HepG2 (cell line): ENCODE results near the gene ZNF324B. TPM values are rescaled to one million over a fixed set of nuclear protein-coding genes. Genes with fewer than 3 reads are reported as not detected.

Experiments used
- BORCS8-MEF2B ChIP-seq: sonication (generic); formaldehyde crosslinking; IDR thresholded peaks from 2 replicates; pipeline ENCODE4 v1.8.0; 2022; ENCODE audit warnings: mild to moderate bottlenecking, missing genetic modification reagents
- CHD4 ChIP-seq: fragments of 200-600 bp; sonication (generic); IDR thresholded peaks from 2 replicates; pipeline ENCODE4 v1.7.0; 2017; ENCODE audit warnings: mild to moderate bottlenecking, low read length, borderline replicate concordance
- GATA4 ChIP-seq: sonication (generic); IDR thresholded peaks from 2 replicates; pipeline ENCODE4 v1.6.1; 2016; ENCODE audit warnings: antibody characterized with exemption, low read depth, borderline replicate concordance
- HMGA1 ChIP-seq: sonication (generic); formaldehyde crosslinking; conservative IDR thresholded peaks from 2 replicates; pipeline ENCODE4 v1.4.0; 2020; ENCODE audit warnings: missing genetic modification reagents
- JARID2 ChIP-seq: sonication (generic); formaldehyde crosslinking; IDR thresholded peaks from 2 replicates; pipeline ENCODE4 v1.8.1; 2023; ENCODE audit warnings: missing genetic modification reagents, inconsistent platforms; ENCODE audit not compliant: insufficient replicate concordance
- KAT7 ChIP-seq: IDR thresholded peaks from 2 replicates; pipeline ENCODE4 v1.6.1; 2018; ENCODE audit warnings: borderline replicate concordance, missing compliant biosample characterization
- MATR3 ChIP-seq: sonication (generic); formaldehyde crosslinking; IDR thresholded peaks from 2 replicates; pipeline ENCODE4 v1.4.0; 2020; ENCODE audit warnings: missing genetic modification reagents
- MTF2 ChIP-seq: sonication (generic); formaldehyde crosslinking; IDR thresholded peaks from 2 replicates; pipeline ENCODE4 v1.5.0; 2020; ENCODE audit warnings: missing genetic modification reagents, borderline replicate concordance
- NFE2L2 ChIP-seq: fragments of 150-350 bp; IDR thresholded peaks from 2 replicates; pipeline ENCODE4 v1.6.1; 2014; ENCODE audit warnings: low read length
- PHF21A ChIP-seq: sonication (generic); formaldehyde crosslinking; IDR thresholded peaks from 2 replicates; pipeline ENCODE4 v1.5.0; 2020; ENCODE audit warnings: mild to moderate bottlenecking, missing genetic modification reagents
- RARG ChIP-seq: sonication (generic); formaldehyde crosslinking; IDR thresholded peaks from 2 replicates; pipeline ENCODE4 v1.4.0; 2020; ENCODE audit warnings: low read depth, mild to moderate bottlenecking, missing genetic modification reagents
- TCF7 ChIP-seq: sonication (generic); IDR thresholded peaks from 2 replicates; pipeline ENCODE4 v1.6.1; 2016; ENCODE audit warnings: antibody characterized with exemption, low read depth
- ZBTB3 ChIP-seq: sonication (generic); formaldehyde crosslinking; IDR thresholded peaks from 2 replicates; pipeline ENCODE4 v1.4.0; 2020; ENCODE audit warnings: low read depth, mild to moderate bottlenecking, moderate library complexity, missing genetic modification reagents, borderline replicate concordance
- ZNF274 ChIP-seq: sonication (generic); formaldehyde crosslinking; IDR thresholded peaks from 2 replicates; pipeline ENCODE4 v1.5.1; 2020; ENCODE audit warnings: mild to moderate bottlenecking, missing genetic modification reagents
- ZNF460 ChIP-seq: sonication (generic); formaldehyde crosslinking; IDR thresholded peaks from 2 replicates; pipeline ENCODE4 v1.5.1; 2020; ENCODE audit warnings: missing genetic modification reagents, mild to moderate bottlenecking, borderline replicate concordance
- ZNF713 ChIP-seq: sonication (generic); formaldehyde crosslinking; IDR thresholded peaks from 2 replicates; pipeline ENCODE4 v1.4.0; 2020; ENCODE audit warnings: mild to moderate bottlenecking, missing genetic modification reagents
- ZNF747 ChIP-seq: sonication (generic); formaldehyde crosslinking; IDR thresholded peaks from 2 replicates; pipeline ENCODE4 v1.8.1; 2023; ENCODE audit warnings: missing genetic modification reagents, mild to moderate bottlenecking, borderline replicate concordance
- ZNF790 ChIP-seq: sonication (generic); formaldehyde crosslinking; IDR thresholded peaks from 2 replicates; pipeline ENCODE4 v1.8.0; 2022; ENCODE audit warnings: missing genetic modification reagents, mild to moderate bottlenecking, borderline replicate concordance
- polyA plus RNA-seq, 8 experiments: library from polyadenylated mRNA; depleted of rRNA in 3 of 8; stranded (reverse) in 7 of 8; unstranded in 1 of 8; fragments of >200 nt; fragmentation: Illumina TruSeq in 4 of 8; extraction: Trizol in 4 of 8; gene quantifications; 2 replicates each; pipeline versions ENCODE4 v1.2.1 to v1.2.3, GENCODE V29; 2011 to 2016; ENCODE audit warnings: low read depth in 4 of 8, missing spikeins in 1 of 8, mixed read lengths in 1 of 8; ENCODE audit not compliant: insufficient read depth in 1 of 8
- total RNA-seq, 5 experiments: library from RNA; depleted of rRNA; stranded (reverse); fragments of >200 nt; fragmentation: Illumina TruSeq; extraction: Trizol; gene quantifications; 2 replicates each; pipeline ENCODE4 v1.2.3, GENCODE V29; 2016; ENCODE audit warnings: low read depth in 1 of 5
- TF ChIP-seq, protein P1 (sequence below): sonication (generic); IDR thresholded peaks from 2 replicates; pipeline ENCODE4 v1.6.1; 2016; ENCODE audit warnings: low read depth, borderline replicate concordance
- TF ChIP-seq, protein P2 (sequence below): sonication (generic); formaldehyde crosslinking; IDR thresholded peaks from 2 replicates; pipeline ENCODE4 v1.5.0; 2020; ENCODE audit warnings: mild to moderate bottlenecking, missing genetic modification reagents, borderline replicate concordance
- TF ChIP-seq, protein P3 (sequence below): sonication (generic); formaldehyde crosslinking; IDR thresholded peaks from 2 replicates; pipeline ENCODE4 v1.5.1; 2020; ENCODE audit warnings: missing genetic modification reagents, mild to moderate bottlenecking, borderline replicate concordance

ZNF324B gene
- total and polyA plus RNA-seq, 2 of the 13 experiments (the other 11 are each of a cell fraction or from before 2014, with no cell fraction given): 0.53 to 3.0 TPM

DNA sequence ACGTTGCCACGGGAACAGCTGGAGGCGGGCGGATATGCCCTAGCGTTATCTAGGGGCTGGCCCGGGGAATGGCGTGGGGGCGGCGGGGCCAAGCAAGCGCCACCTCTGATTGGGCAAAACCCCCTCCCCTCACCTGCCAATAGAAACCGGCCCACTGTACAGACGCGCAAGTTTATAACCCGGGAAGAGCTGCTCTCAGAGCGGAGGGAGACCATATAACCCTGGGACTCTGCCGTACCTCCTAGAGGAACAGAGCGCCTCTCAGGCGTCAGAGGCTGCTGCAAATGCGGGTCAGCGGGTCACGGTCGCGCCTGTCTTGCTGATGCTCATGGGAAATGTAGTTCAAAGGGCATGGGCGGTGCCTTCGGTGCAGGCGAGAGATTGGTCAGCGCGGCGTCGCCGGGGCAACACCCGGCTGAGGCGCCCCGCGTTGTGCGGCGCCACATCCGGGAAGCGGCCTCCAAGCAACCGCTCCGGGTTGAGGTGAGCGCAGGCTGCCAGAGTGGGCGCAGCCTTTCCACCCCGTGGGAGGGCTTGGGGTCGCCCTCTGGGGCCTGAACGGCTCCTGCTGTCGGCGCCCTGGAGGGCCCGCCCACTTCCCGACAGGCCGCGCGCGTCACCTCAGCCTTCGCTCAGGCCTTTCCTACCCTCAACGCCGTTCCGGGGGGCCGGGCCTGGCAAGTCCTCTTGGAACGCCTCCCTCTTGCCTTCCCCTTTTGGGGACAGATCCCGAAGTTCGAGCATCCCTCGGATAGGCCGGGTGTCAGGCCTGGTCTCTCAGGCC, 24.5 kb downstream of the ZNF324B start, which contains the start of gene ZNF446 (continued):
- TF ChIP-seq MTF2 (CRISPR knock-in tag) (no peak), TCF7 (no peak), BORCS8-MEF2B (CRISPR knock-in tag) (no peak), MATR3 (CRISPR knock-in tag) (no peak), KAT7 (CRISPR knock-in tag) (no peak), ZNF713 (CRISPR knock-in tag) (no peak), ZNF747 (CRISPR knock-in tag) (peak; percentile 92), GATA4 (0 out of 2 replicates have a peak, but pooled peaks have one; percentile 17), ZNF790 (CRISPR knock-in tag) (no peak), PHF21A (CRISPR knock-in tag) (peak; percentile 77), HMGA1 (no peak), RARG (CRISPR knock-in tag) (no peak), CHD4 (no peak), ZNF274 (peak; percentile 72; the same call in 1 of the 2 replicates), JARID2 (no peak), ZBTB3 (no peak), ZNF460 (CRISPR knock-in tag) (no peak), NFE2L2 (no peak)
- TF ChIP-seq, protein P1, sequence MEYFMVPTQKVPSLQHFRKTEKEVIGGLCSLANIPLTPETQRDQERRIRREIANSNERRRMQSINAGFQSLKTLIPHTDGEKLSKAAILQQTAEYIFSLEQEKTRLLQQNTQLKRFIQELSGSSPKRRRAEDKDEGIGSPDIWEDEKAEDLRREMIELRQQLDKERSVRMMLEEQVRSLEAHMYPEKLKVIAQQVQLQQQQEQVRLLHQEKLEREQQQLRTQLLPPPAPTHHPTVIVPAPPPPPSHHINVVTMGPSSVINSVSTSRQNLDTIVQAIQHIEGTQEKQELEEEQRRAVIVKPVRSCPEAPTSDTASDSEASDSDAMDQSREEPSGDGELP: peak; percentile 50; the same call in 1 of the 2 replicates
- TF ChIP-seq, protein P2, sequence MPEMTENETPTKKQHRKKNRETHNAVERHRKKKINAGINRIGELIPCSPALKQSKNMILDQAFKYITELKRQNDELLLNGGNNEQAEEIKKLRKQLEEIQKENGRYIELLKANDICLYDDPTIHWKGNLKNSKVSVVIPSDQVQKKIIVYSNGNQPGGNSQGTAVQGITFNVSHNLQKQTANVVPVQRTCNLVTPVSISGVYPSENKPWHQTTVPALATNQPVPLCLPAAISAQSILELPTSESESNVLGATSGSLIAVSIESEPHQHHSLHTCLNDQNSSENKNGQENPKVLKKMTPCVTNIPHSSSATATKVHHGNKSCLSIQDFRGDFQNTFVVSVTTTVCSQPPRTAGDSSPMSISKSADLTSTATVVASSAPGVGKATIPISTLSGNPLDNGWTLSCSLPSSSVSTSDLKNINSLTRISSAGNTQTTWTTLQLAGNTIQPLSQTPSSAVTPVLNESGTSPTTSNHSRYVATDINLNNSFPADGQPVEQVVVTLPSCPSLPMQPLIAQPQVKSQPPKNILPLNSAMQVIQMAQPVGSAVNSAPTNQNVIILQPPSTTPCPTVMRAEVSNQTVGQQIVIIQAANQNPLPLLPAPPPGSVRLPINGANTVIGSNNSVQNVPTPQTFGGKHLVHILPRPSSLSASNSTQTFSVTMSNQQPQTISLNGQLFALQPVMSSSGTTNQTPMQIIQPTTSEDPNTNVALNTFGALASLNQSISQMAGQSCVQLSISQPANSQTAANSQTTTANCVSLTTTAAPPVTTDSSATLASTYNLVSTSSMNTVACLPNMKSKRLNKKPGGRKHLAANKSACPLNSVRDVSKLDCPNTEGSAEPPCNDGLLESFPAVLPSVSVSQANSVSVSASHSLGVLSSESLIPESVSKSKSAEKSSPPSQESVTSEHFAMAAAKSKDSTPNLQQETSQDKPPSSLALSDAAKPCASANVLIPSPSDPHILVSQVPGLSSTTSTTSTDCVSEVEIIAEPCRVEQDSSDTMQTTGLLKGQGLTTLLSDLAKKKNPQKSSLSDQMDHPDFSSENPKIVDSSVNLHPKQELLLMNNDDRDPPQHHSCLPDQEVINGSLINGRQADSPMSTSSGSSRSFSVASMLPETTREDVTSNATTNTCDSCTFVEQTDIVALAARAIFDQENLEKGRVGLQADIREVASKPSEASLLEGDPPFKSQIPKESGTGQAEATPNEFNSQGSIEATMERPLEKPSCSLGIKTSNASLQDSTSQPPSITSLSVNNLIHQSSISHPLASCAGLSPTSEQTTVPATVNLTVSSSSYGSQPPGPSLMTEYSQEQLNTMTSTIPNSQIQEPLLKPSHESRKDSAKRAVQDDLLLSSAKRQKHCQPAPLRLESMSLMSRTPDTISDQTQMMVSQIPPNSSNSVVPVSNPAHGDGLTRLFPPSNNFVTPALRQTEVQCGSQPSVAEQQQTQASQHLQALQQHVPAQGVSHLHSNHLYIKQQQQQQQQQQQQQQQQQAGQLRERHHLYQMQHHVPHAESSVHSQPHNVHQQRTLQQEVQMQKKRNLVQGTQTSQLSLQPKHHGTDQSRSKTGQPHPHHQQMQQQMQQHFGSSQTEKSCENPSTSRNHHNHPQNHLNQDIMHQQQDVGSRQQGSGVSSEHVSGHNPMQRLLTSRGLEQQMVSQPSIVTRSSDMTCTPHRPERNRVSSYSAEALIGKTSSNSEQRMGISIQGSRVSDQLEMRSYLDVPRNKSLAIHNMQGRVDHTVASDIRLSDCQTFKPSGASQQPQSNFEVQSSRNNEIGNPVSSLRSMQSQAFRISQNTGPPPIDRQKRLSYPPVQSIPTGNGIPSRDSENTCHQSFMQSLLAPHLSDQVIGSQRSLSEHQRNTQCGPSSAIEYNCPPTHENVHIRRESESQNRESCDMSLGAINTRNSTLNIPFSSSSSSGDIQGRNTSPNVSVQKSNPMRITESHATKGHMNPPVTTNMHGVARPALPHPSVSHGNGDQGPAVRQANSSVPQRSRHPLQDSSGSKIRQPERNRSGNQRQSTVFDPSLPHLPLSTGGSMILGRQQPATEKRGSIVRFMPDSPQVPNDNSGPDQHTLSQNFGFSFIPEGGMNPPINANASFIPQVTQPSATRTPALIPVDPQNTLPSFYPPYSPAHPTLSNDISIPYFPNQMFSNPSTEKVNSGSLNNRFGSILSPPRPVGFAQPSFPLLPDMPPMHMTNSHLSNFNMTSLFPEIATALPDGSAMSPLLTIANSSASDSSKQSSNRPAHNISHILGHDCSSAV: no peak
- TF ChIP-seq, protein P3, sequence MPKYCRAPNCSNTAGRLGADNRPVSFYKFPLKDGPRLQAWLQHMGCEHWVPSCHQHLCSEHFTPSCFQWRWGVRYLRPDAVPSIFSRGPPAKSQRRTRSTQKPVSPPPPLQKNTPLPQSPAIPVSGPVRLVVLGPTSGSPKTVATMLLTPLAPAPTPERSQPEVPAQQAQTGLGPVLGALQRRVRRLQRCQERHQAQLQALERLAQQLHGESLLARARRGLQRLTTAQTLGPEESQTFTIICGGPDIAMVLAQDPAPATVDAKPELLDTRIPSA (CRISPR knock-in tag): no peak; the same call in 1 of the 2 replicates
